Hepatocyte (in vitro differentiated cells): ENCODE data around the gene LRRC51. TPM values are rescaled to one million over a fixed set of nuclear protein-coding genes. Genes with fewer than 3 reads are reported as not detected.

ENCODE experiments used
- DNase-seq: peaks from one replicate; pipeline ENCODE4 v3.0.0-alpha.2; 2016; ENCODE audit warnings: low spot score
- H2AFZ ChIP-seq: fragments of 200-600 bp; sonication (generic); 2 replicates; pipeline ENCODE4 v1.6.0; 2016; ENCODE audit warnings: antibody characterized with exemption, mild to moderate bottlenecking
- H3K27ac ChIP-seq: fragments of 200-600 bp; sonication (generic); 2 replicates; pipeline ENCODE4 v1.5.1; 2016; ENCODE audit warnings: mild to moderate bottlenecking
- H3K27me3 ChIP-seq: fragments of 200-600 bp; sonication (generic); 2 replicates; pipeline ENCODE4 v1.6.1; 2016
- H3K36me3 ChIP-seq: fragments of 200-600 bp; sonication (generic); replicated peaks from 2 replicates; pipeline ENCODE4 v1.5.1; 2016; ENCODE audit warnings: low read depth; ENCODE audit not compliant: insufficient read depth
- H3K4me1 ChIP-seq: fragments of 200-600 bp; sonication (generic); 2 replicates; pipeline ENCODE4 v1.5.1; 2016; ENCODE audit warnings: mild to moderate bottlenecking, moderate library complexity; ENCODE audit not compliant: insufficient read depth
- H3K4me2 ChIP-seq: fragments of 200-600 bp; sonication (generic); 2 replicates; pipeline ENCODE4 v1.6.0; 2016
- H3K4me3 ChIP-seq: fragments of 200-600 bp; sonication (generic); 2 replicates; pipeline ENCODE4 v1.5.1; 2016; ENCODE audit warnings: mild to moderate bottlenecking
- H3K79me2 ChIP-seq: fragments of 200-600 bp; sonication (generic); 2 replicates; pipeline ENCODE4 v1.6.0; 2017; ENCODE audit warnings: mild to moderate bottlenecking
- H3K9me2 ChIP-seq: fragments of 200-600 bp; sonication (generic); replicated peaks from 2 replicates; pipeline ENCODE4 v1.6.0; 2017; ENCODE audit warnings: mild to moderate bottlenecking; ENCODE audit not compliant: insufficient read depth
- H3K9me3 ChIP-seq: fragments of 200-600 bp; sonication (generic); 2 replicates; pipeline ENCODE4 v1.5.1; 2016; ENCODE audit warnings: low read depth, mild to moderate bottlenecking
- H4K20me1 ChIP-seq: fragments of 200-600 bp; sonication (generic); 2 replicates; pipeline ENCODE4 v1.6.0; 2016; ENCODE audit warnings: mild to moderate bottlenecking; ENCODE audit not compliant: insufficient read depth, poor library complexity, severe bottlenecking
- EZH2 ChIP-seq: fragments of 200-600 bp; sonication (generic); IDR thresholded peaks from 2 replicates; pipeline ENCODE4 v1.6.1; 2016; ENCODE audit warnings: antibody characterized with exemption, mild to moderate bottlenecking, borderline replicate concordance
- EZH2phosphoT487 ChIP-seq: fragments of 200-600 bp; sonication (generic); IDR thresholded peaks from one replicate; pipeline ENCODE4 v1.6.1; 2018; ENCODE audit warnings: antibody characterized with exemption, mild to moderate bottlenecking, low read depth, moderate library complexity; ENCODE audit not compliant: unreplicated experiment, severe bottlenecking
- WGBS: methylation state at CpG from one replicate; pipeline ENCODE4 v1.1.6; 2016; ENCODE audit warnings: low lambda C conversion rate; ENCODE audit errors: missing lambda C conversion rate; 5-methylcytosine and 5-hydroxymethylcytosine counted together
- polyA plus RNA-seq: library from polyadenylated mRNA; unstranded; fragments of >200 nt; fragmentation: Nextera tagmentation; extraction: Ambion mirVana; gene quantifications from 2 replicates; pipeline ENCODE4 v1.2.1, GENCODE V29; 2016
- total RNA-seq: library from RNA; depleted of rRNA; stranded (reverse); fragments of >200 nt; gene quantifications from 2 replicates; pipeline ENCODE4 v1.2.3, GENCODE V29; 2014
- TF ChIP-seq, protein P1 (sequence below): fragments of 200-600 bp; sonication (generic); IDR thresholded peaks from 2 replicates; pipeline ENCODE4 v1.5.1; 2016; ENCODE audit warnings: antibody characterized with exemption, mild to moderate bottlenecking; ENCODE audit not compliant: poor library complexity

LRRC51 gene
- total and polyA plus RNA-seq, 2 experiments from 2014 or later, result 2.1 to 3.7 TPM

DNA sequence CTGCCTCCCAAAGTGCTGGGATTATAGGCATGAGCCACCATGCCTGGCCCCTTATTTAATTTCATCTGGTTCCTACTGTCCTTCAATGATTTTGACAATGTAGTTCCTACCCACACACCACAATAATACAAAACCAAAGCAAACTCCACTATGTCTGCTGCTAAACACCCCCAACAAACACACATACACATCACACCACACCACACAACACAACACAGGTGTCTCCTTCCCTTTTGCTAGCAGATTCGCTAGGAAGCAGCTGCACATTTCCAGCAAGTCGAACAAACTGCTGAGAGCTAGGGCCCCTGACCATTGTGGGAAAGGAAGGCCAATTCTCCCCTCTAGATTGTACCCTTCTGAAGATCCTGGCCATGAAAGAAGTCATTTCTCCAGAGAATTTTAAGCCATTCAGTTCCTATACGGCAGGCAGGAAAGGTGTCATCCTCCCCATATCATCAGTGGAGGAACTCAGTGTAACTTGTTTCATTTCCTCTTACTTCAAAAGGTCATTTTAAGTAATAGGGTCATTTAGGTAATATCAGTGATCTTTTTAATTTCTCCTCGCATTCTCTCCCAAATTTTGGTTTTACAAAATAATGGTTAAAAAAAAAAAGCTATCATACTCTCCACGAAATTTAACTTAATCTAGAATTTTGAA lies 18.8 kb upstream of the LRRC51 start:
- Histone ChIP-seq H2AFZ (no peak overlapping the region), H3K9me2 (no peaks in the 10 kb centered on the region), H3K79me2 (peaks cover 50% of the 10 kb centered on the region), H3K4me2 (no peak overlapping the region), H3K4me1 (no peaks in the 10 kb centered on the region), H3K4me3 (no peak overlapping the region), H3K27me3 (no peaks in the 10 kb centered on the region), H3K9me3 (no peaks in the 10 kb centered on the region), H4K20me1 (no peaks in the 10 kb centered on the region), H3K36me3 (no peaks in the 10 kb centered on the region), H3K27ac (no peak overlapping the region)
- 96% methylated on average over 5 of the region's 5 CpGs for WGBS
- no peak for DNase-seq
- TF ChIP-seq EZH2 (no peak), EZH2phosphoT487 (no peak)
- TF ChIP-seq, protein P1, sequence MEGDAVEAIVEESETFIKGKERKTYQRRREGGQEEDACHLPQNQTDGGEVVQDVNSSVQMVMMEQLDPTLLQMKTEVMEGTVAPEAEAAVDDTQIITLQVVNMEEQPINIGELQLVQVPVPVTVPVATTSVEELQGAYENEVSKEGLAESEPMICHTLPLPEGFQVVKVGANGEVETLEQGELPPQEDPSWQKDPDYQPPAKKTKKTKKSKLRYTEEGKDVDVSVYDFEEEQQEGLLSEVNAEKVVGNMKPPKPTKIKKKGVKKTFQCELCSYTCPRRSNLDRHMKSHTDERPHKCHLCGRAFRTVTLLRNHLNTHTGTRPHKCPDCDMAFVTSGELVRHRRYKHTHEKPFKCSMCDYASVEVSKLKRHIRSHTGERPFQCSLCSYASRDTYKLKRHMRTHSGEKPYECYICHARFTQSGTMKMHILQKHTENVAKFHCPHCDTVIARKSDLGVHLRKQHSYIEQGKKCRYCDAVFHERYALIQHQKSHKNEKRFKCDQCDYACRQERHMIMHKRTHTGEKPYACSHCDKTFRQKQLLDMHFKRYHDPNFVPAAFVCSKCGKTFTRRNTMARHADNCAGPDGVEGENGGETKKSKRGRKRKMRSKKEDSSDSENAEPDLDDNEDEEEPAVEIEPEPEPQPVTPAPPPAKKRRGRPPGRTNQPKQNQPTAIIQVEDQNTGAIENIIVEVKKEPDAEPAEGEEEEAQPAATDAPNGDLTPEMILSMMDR, result no peak

DNA sequence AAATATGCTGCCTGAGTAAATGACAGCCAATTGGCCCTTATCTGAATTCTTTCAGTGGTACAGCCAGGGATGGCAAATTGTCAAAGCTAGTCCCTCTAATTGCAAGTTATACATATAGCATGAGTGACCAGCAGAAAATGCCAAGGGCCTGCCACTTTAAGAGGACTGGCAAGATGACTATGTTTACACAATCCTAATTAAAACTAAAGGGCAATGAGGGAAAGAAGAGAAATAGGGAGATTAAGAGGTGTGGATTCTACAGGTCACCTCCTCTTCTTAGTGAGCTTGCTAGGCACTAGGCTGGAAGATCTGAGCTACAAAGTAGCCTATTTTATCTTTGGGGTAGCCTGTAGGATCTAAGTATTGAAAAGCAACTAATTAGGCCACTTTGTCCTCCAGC lies 13.8 kb upstream of the LRRC51 start:
- Histone ChIP-seq H3K27me3 (no peaks in the 10 kb centered on the region), H2AFZ (no peak overlapping the region), H3K9me2 (no peaks in the 10 kb centered on the region), H3K4me1 (peaks cover 17% of the 10 kb centered on the region), H4K20me1 (no peaks in the 10 kb centered on the region), H3K9me3 (no peaks in the 10 kb centered on the region), H3K27ac (no peak overlapping the region), H3K4me3 (no peak overlapping the region), H3K4me2 (no peak overlapping the region), H3K79me2 (peaks cover 77% of the 10 kb centered on the region), H3K36me3 (no peaks in the 10 kb centered on the region)
- DNase-seq, result no peak
- TF ChIP-seq EZH2 (no peak), EZH2phosphoT487 (no peak)
- TF ChIP-seq, protein P1, result no peak

DNA sequence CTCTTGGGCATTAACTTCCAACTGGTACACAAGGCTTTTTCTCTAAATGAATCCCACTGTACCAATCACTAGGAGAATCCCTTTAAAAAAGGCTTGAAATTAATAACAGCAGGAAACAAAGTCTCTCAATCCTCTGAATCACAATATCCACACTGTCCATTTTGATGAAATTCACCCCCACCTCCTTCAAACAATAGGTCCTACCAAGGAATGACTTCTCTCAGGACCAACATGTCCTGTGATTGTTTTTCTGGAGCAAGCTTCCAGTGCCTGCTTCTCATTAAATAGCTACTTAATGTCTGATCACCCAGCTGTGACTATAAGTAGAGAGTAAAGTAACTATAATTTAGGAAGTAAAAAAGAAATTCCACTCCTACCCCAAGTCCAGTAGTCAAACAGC lies 13.4 kb upstream of the LRRC51 start:
- Histone ChIP-seq H3K4me3 (no peak overlapping the region), H3K4me1 (peaks cover 17% of the 10 kb centered on the region), H2AFZ (no peak overlapping the region), H3K9me2 (no peaks in the 10 kb centered on the region), H3K27me3 (no peaks in the 10 kb centered on the region), H3K27ac (no peak overlapping the region), H4K20me1 (no peaks in the 10 kb centered on the region), H3K9me3 (no peaks in the 10 kb centered on the region), H3K36me3 (no peaks in the 10 kb centered on the region), H3K79me2 (peaks cover 80% of the 10 kb centered on the region), H3K4me2 (no peak overlapping the region)
- TF ChIP-seq, protein P1, result no peak
- TF ChIP-seq EZH2, result no peak
- TF ChIP-seq EZH2phosphoT487, result no peak
- DNase-seq, result no peak

DNA sequence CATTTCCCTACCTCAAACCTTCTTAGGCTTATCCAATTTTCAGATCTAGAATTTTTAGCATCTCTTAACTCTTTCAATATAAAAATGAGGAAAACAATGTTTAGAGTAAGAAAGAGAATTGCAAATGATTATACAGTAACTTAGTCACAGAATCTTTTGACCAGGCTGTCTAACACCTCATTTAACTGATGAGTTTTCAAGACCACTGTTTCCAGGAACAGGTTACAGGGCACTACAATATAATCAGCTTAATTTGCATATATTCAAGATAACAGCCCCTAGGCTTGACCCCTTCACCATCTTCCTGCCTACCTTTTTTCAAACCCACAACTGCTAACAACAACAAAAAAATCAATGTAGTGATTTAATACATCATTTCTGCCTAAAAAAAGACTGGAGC lies 13.0 kb upstream of the LRRC51 start:
- Histone ChIP-seq H3K4me2 (no peak overlapping the region), H3K27ac (no peak overlapping the region), H3K9me2 (no peaks in the 10 kb centered on the region), H3K79me2 (peaks cover 84% of the 10 kb centered on the region), H4K20me1 (no peaks in the 10 kb centered on the region), H3K4me1 (peaks cover 17% of the 10 kb centered on the region), H3K36me3 (no peaks in the 10 kb centered on the region), H3K27me3 (no peaks in the 10 kb centered on the region), H3K9me3 (no peaks in the 10 kb centered on the region), H2AFZ (no peak overlapping the region), H3K4me3 (no peak overlapping the region)
- no peak for DNase-seq
- TF ChIP-seq EZH2phosphoT487, result no peak
- TF ChIP-seq, protein P1, result no peak
